Parathyroid adenoma (tissue), 2 donors: ENCODE results near the gene GNL2.
"Not testable (repeated sequence)": the region's sequence is repeated elsewhere in the genome, so short reads cannot be mapped to it uniquely, and the experiment has no call there.

Experiments used
- H2AFZ ChIP-seq: fragments of 300-600 bp; sonication (generic); one replicate; pipeline ENCODE4 v1.7.0; 2017; ENCODE audit warnings: antibody characterized with exemption, mild to moderate bottlenecking
- H3K27ac ChIP-seq: fragments of 300-600 bp; sonication (generic); one replicate; pipeline ENCODE4 v1.7.0; 2017
- H3K27me3 ChIP-seq: fragments of 300-600 bp; sonication (generic); one replicate; pipeline ENCODE4 v1.7.0; 2017; ENCODE audit warnings: low read length; ENCODE audit not compliant: control insufficient read depth, insufficient read depth
- H3K36me3 ChIP-seq: fragments of 300-600 bp; sonication (generic); one replicate; pipeline ENCODE4 v1.7.0; 2017; ENCODE audit warnings: low read length; ENCODE audit not compliant: control insufficient read depth, insufficient read depth
- H3K4me1 ChIP-seq: fragments of 300-600 bp; sonication (generic); one replicate; pipeline ENCODE4 v1.7.0; 2017; ENCODE audit warnings: control low read depth
- H3K4me2 ChIP-seq: fragments of 300-600 bp; sonication (generic); one replicate; pipeline ENCODE4 v1.7.0; 2017; ENCODE audit warnings: low read length
- H3K4me3 ChIP-seq: fragments of 300-600 bp; sonication (generic); one replicate; pipeline ENCODE4 v1.7.0; 2017; ENCODE audit warnings: low read depth, low read length
- H3K79me2 ChIP-seq: fragments of 300-600 bp; sonication (generic); one replicate; pipeline ENCODE4 v1.7.0; 2017; ENCODE audit warnings: control low read depth
- H3K9ac ChIP-seq: fragments of 300-600 bp; sonication (generic); one replicate; pipeline ENCODE4 v1.7.0; 2017; ENCODE audit warnings: mild to moderate bottlenecking
- H3K9me3 ChIP-seq: fragments of 300-600 bp; sonication (generic); one replicate; pipeline ENCODE4 v1.7.0; 2017; ENCODE audit warnings: low read length; ENCODE audit not compliant: control insufficient read depth
- TF ChIP-seq, protein P1 (sequence below): fragments of 300-600 bp; sonication (generic); IDR thresholded peaks from one replicate; pipeline ENCODE4 v1.7.0; 2017; ENCODE audit warnings: antibody characterized with exemption, mild to moderate bottlenecking
- donor health status: primary hyperparathyroidism.

Gene GNL2

DNA sequence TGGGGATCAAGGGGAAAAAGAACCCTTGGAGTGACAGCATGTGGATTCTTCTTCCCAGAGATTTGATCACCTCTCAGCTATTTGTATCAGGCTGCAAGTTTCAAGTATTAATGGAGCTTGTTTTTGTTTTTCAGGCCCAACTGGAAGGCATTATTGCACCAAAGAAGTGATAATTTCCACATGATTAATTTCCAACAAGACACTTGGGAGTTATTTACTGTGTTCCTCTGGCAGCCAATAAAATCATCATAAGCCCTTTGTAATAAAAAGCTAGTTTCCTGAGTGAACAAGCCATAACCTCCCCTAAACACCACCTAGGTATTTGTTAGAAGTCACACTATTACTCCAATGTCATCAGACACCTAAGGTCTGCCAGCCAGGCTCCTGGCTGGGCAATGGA, 30.8 kb downstream of the GNL2 start:
- H2AFZ ChIP-seq, result no peak overlapping the region
- H3K36me3 ChIP-seq, result no peaks in the 10 kb centered on the region
- H3K27ac ChIP-seq, result no peak overlapping the region
- no peak overlapping the region for H3K4me3 ChIP-seq
- no peak overlapping the region for H3K4me2 ChIP-seq
- no peak overlapping the region for H3K9ac ChIP-seq
- H3K9me3 ChIP-seq, result no peaks in the 10 kb centered on the region
- H3K79me2 ChIP-seq, result no peaks in the 10 kb centered on the region
- no peaks in the 10 kb centered on the region for H3K4me1 ChIP-seq
- TF ChIP-seq, protein P1, sequence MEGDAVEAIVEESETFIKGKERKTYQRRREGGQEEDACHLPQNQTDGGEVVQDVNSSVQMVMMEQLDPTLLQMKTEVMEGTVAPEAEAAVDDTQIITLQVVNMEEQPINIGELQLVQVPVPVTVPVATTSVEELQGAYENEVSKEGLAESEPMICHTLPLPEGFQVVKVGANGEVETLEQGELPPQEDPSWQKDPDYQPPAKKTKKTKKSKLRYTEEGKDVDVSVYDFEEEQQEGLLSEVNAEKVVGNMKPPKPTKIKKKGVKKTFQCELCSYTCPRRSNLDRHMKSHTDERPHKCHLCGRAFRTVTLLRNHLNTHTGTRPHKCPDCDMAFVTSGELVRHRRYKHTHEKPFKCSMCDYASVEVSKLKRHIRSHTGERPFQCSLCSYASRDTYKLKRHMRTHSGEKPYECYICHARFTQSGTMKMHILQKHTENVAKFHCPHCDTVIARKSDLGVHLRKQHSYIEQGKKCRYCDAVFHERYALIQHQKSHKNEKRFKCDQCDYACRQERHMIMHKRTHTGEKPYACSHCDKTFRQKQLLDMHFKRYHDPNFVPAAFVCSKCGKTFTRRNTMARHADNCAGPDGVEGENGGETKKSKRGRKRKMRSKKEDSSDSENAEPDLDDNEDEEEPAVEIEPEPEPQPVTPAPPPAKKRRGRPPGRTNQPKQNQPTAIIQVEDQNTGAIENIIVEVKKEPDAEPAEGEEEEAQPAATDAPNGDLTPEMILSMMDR, result no peak
- no peaks in the 10 kb centered on the region for H3K27me3 ChIP-seq

DNA sequence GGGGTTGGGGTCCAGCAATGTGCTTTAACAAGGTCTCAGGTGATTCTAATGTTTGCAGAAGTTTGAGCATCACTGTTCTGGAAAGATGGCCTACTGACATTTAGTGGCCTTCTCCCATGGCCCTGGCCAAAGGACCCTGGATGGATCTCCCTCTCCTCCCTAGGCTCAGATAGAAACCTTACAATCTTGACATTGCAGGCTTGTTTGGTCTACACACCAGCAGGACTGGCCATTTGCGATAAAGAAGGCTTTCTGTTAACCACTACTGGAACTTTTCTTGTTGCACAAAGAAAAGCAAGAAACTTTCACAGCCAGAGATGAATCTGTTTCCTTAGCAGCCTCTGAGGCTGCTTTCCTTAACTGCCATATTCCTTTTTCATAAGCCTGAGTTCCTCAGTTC, 32.8 kb downstream of the GNL2 start:
- Histone ChIP-seq H3K27ac (no peak overlapping the region), H3K9ac (no peak overlapping the region), H2AFZ (no peak overlapping the region), H3K27me3 (no peaks in the 10 kb centered on the region), H3K79me2 (no peaks in the 10 kb centered on the region), H3K9me3 (no peaks in the 10 kb centered on the region), H3K36me3 (no peaks in the 10 kb centered on the region), H3K4me2 (no peak overlapping the region), H3K4me3 (no peak overlapping the region), H3K4me1 (no peaks in the 10 kb centered on the region)
- TF ChIP-seq, protein P1, result no peak

DNA sequence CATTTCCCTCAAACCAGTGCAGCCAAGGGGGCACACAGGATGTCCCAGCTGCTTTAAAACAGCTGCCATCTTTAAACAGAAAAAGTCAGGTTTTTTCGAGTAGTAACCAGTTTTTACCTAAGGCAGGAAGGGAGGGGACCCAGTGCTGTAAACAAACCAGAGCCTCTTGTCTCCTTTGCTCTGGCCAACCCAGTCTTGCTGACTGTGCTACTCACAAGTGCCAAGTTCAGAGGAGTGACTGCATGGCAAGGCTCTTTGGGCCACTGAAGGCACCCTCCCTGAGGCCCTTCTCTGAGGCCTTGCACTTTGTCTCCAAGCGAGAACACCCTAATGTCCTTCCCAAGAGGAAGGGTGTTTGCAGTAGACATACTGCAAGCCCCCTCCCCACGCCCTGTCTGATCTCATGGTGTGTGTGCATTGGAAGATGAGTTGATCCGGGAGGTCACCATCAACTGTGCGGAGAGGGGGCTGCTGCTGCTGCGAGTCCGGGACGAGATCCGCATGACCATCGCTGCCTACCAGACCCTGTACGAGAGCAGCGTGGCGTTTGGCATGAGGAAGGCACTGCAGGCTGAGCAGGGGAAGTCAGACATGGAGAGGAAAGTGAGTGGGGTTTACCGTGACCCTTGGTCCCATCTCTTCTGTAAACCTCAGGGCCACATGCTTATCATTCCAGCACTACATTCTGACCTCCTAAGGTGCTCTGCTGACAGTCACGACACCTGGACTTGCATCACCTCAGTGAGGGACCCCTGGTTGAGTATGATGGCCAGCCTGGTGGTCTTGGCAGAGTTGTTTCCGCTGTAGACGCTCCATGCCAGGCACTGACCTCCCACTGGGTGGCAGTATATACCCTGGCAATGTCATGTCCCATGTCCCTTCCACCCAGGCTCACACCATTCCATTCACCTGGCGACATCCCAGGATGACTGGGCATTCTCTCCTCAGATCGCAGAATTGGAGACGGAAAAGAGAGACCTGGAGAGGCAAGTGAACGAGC, 34.3 kb downstream of the GNL2 start:
- Histone ChIP-seq H3K9me3 (no peaks in the 10 kb centered on the region), H3K9ac (no peak overlapping the region), H3K27me3 (no peaks in the 10 kb centered on the region), H3K4me1 (peaks cover 2% of the 10 kb centered on the region), H2AFZ (no peak overlapping the region), H3K4me3 (no peak overlapping the region), H3K4me2 (no peak overlapping the region), H3K27ac (no peak overlapping the region), H3K36me3 (no peaks in the 10 kb centered on the region), H3K79me2 (no peaks in the 10 kb centered on the region)
- TF ChIP-seq, protein P1, result no peak

DNA sequence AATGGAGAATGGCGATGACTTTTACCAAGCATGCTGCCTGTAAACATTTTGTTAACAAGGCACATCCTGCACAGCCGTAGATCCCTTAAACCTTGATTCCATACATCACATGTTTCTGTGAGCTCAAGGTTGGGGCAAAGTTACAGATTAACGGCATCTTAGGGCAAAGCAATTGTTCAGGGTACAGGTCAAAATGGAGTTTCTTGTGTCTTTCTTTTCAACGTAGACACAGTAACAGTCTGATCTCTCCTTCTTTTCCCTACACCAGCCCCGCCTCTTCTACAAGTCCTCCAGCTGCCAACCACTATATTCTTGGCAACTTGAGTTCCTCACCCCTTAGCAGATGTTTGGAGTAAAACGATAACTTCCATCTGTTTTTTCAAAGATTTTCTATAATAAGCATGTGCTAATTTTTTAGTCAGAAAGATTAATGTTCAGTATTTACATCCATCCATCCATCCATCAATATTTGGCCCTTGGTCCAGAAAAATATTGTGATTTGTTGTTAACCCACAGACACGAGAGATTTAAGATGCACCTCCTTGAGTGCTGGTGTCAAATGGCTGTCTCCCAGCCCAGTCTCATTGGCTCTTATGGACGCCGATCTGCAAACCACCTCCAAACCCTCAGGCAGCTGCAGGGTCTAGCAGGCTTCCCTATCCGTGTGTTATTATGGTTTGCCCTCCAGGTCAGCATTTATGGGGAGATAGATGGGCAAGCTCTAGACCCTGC, 35.2 kb downstream of the GNL2 start:
- no peaks in the 10 kb centered on the region for H3K9me3 ChIP-seq
- H3K4me1 ChIP-seq, result peaks cover 2% of the 10 kb centered on the region
- H3K27ac ChIP-seq, result no peak overlapping the region
- no peak overlapping the region for H3K9ac ChIP-seq
- no peaks in the 10 kb centered on the region for H3K79me2 ChIP-seq
- no peak overlapping the region for H2AFZ ChIP-seq
- H3K27me3 ChIP-seq, result no peaks in the 10 kb centered on the region
- H3K4me3 ChIP-seq, result no peak overlapping the region
- no peak overlapping the region for H3K4me2 ChIP-seq
- H3K36me3 ChIP-seq, result no peaks in the 10 kb centered on the region
- TF ChIP-seq, protein P1, result no peak

DNA sequence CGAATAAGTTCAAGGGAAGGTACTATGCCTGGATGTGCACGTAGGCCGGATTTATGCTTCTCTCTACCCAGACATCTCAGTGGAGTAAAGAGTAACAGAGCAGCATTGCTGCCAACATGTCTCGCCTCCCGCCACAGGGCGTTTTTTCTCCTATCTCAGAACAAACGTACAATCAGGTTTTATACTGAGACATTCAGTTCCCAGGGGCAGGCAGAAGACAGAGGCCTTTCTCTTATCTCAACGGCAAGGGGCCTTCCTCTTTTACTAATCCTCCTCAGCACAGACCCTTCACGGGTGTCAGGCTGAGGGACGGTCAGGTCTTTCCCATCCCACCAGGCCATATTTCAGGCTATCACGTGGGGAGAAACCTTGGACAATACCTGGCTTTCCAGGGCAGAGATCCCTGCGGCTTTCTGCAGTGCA, 35.8 kb downstream of the GNL2 start:
- not testable (repeated sequence) for H3K4me3 ChIP-seq, H3K27me3 ChIP-seq, H3K4me1 ChIP-seq, H3K9ac ChIP-seq, H3K9me3 ChIP-seq, H3K79me2 ChIP-seq, H2AFZ ChIP-seq, H3K4me2 ChIP-seq, H3K27ac ChIP-seq, H3K36me3 ChIP-seq
